Ovary (tissue), 9 donors: ENCODE measurements around the gene GOLIM4. TPM values are rescaled to one million over a fixed set of nuclear protein-coding genes. Genes with fewer than 3 reads are reported as not detected.

Experiments
- DNase-seq, 5 donors: peaks; one replicate each; pipeline ENCODE4 v3.0.0-alpha.2; 2019 to 2020
- H3K27ac ChIP-seq, 2 donors: fragments of 200-600 bp; one replicate each; pipeline versions ENCODE4 v1.5.1 to v1.8.0; 2019 to 2022
- H3K27me3 ChIP-seq: fragments of 200-600 bp; one replicate; pipeline ENCODE4 v1.8.0; 2022
- H3K36me3 ChIP-seq: fragments of 200-600 bp; sonication (generic); one replicate; pipeline ENCODE4 v1.5.1; 2019
- H3K4me1 ChIP-seq: one replicate; pipeline ENCODE4 v1.8.1; 2013; ENCODE audit warnings: mild to moderate bottlenecking, moderate library complexity; ENCODE audit not compliant: insufficient read depth
- H3K4me3 ChIP-seq: fragments of 200-600 bp; sonication (generic); one replicate; pipeline ENCODE4 v1.5.1; 2017
- H3K9me3 ChIP-seq, 2 donors: fragments of 200-600 bp in 1 of 2; sonication (generic) in 1 of 2; one replicate each; pipeline versions ENCODE4 v1.5.1 to v1.8.1; 2013 to 2019; ENCODE audit warnings: mild to moderate bottlenecking in 1 of 2, moderate library complexity in 1 of 2
- CTCF ChIP-seq, 3 donors: fragments of 450-650 bp in 2 of 3; fragments of 200-600 bp in 1 of 3; IDR thresholded peaks; one replicate each; pipeline versions ENCODE4 v1.5.1 to v1.8.0; 2016 to 2022; ENCODE audit warnings: antibody characterized with exemption in 3 of 3, mild to moderate bottlenecking in 1 of 3
- EP300 ChIP-seq: sonication (generic); formaldehyde crosslinking; IDR thresholded peaks from one replicate; pipeline ENCODE4 v1.6.1; 2017; ENCODE audit warnings: antibody characterized with exemption
- POLR2A ChIP-seq: fragments of 450-650 bp; IDR thresholded peaks from one replicate; pipeline ENCODE4 v1.6.1; 2017; ENCODE audit warnings: antibody characterized with exemption, mild to moderate bottlenecking, moderate library complexity
- WGBS, 3 donors: extraction: QIAGEN DNeasy Blood & Tissue Kit in 1 of 3; methylation state at CpG; one replicate each; pipeline versions ENCODE4 v1.1.5 to v1.1.7; 2013 to 2017; 5-methylcytosine and 5-hydroxymethylcytosine counted together
- intact Hi-C, 4 donors: fragments of 100-400 bp; cut with DNase I; formaldehyde crosslinking; loops; one replicate each; pipeline versions ENCODE4 v1.11.0 to v1.15.1; 2022 to 2023
- polyA plus RNA-seq, 2 donors: library from polyadenylated mRNA; stranded (reverse); fragments of 200-250 nt in 1 of 2; fragments of 350-450 nt in 1 of 2; fragmentation: Illumina TruSeq in 1 of 2; extraction: RNeasy Lipid Tissue Mini Kit (QIAGEN cat#74804) in 1 of 2; gene quantifications; one replicate each; pipeline ENCODE4 v1.2.3, GENCODE V29; 2013 to 2014
- total RNA-seq, 7 donors: library from RNA; depleted of rRNA in 2 of 7; stranded (reverse); fragments of >200 nt in 2 of 7; fragmentation: NEBNext Ultra II Directional in 3 of 7; extraction: Animal tissue kit (Norgen Biotek cat#: 25700) in 3 of 7; gene quantifications; one replicate each; pipeline versions ENCODE4 v1.1.0 to v1.2.4, GENCODE V29; 2016 to 2023
- donor health status: DM: no; HTN: no; CAD: no; lungs with moderate emphysema.
- donor health status: DM: no; HTN: no; CAD: no.
- donor health status: Bipolar disorder and iron deficiency.
- donor health status: DM: yes; HTN: yes; CAD: no.
- donor health status: DM: no; HTN: no; CAD: no.
- donor health status: DM: yes; HTN: yes; CAD: no.

Gene GOLIM4
- total and polyA plus RNA-seq, 9 donors = 15.9 to 29.3 (median 24.1) TPM

GRCh38 chr3:168091941-168092340 lies 3.8 kb downstream of the GOLIM4 start:
- Histone ChIP-seq H3K36me3 (no peaks in the 10 kb centered on the region), H3K9me3 (no peaks in the 10 kb centered on the region), H3K27ac (no peak overlapping the region), H3K27me3 (no peaks in the 10 kb centered on the region), H3K4me1 (peaks cover 9% of the 10 kb centered on the region), H3K4me3 (no peak overlapping the region)
- DNase-seq = no peak
- TF ChIP-seq CTCF (IDR thresholded peaks at IDR 0.05) (no peak), EP300 (no peak), POLR2A (no peak)
- intact Hi-C loops = no loop called here

DNA sequence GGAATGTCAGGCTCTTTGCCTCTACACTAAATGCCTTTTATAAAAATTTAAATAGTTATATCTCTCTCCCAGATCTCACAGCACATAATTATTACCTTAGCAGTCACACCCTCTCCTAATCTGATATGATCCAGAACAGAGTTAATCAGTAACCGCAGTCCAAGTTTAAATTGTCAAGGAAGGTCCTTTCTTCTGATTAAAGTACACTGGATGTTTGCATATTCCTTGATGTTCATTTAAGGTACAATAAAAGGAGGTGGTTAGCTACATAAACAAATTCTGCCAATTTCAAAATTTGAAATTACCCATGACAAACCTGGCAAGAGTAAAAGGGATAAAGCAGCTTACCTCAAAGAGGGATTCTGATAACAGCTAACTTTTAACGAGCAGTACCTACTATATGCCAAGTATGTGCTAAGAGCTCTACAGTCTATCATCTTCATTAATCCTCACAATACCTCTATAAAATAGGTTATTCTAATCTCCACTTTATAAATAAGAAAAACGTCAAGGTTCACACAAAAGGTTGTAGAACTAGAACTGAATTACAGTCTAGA lies 4.3 kb downstream of the GOLIM4 start:
- Histone ChIP-seq H3K27ac (no peak overlapping the region), H3K4me1 (peaks cover 9% of the 10 kb centered on the region), H3K4me3 (no peak overlapping the region), H3K36me3 (no peaks in the 10 kb centered on the region), H3K27me3 (no peaks in the 10 kb centered on the region), H3K9me3 (no peaks in the 10 kb centered on the region)
- no peak for TF ChIP-seq CTCF (IDR thresholded peaks at IDR 0.05)
- TF ChIP-seq POLR2A = no peak
- TF ChIP-seq EP300 = no peak
- no peak for DNase-seq
- WGBS, 3 donors = 77 to 85% (median 83%) methylated on average over 3 of the region's 3 CpGs
- intact Hi-C loops = no loop called here

GRCh38 chr3:168090306-168091085 lies 5.2 kb downstream of the GOLIM4 start:
- 65 to 72% (median 65%) methylated on average over 6 of the region's 6 CpGs for WGBS, 3 donors
- DNase-seq = no peak
- peaks cover 9% of the 10 kb centered on the region for H3K4me1 ChIP-seq

GRCh38 chr3:168089179-168089771 lies 6.4 kb downstream of the GOLIM4 start:
- Histone ChIP-seq H3K4me3 (no peak overlapping the region), H3K4me1 (peaks cover 9% of the 10 kb centered on the region), H3K27me3 (no peaks in the 10 kb centered on the region), H3K36me3 (no peaks in the 10 kb centered on the region), H3K27ac (no peak overlapping the region), H3K9me3 (no peaks in the 10 kb centered on the region)
- WGBS, 3 donors = 91 to 98% (median 93%) methylated on average over 4 of the region's 4 CpGs
- no peak for TF ChIP-seq CTCF (IDR thresholded peaks at IDR 0.05)
- no peak for DNase-seq
- intact Hi-C loops = no loop called here

More at GRCh38 chr3:168090306-168091085, 5.2 kb downstream of the GOLIM4 start:
- H3K36me3 ChIP-seq = no peaks in the 10 kb centered on the region
- TF ChIP-seq CTCF (IDR thresholded peaks at IDR 0.05) (no peak), EP300 (no peak)
- H3K27ac ChIP-seq = no peak overlapping the region
- no peaks in the 10 kb centered on the region for H3K27me3 ChIP-seq
- intact Hi-C loops = no loop called here
- no peaks in the 10 kb centered on the region for H3K9me3 ChIP-seq
- no peak overlapping the region for H3K4me3 ChIP-seq
